IMR-90 (cell line): Measurements from ENCODE around the gene IQCC. TPM values are rescaled to one million over a fixed set of nuclear protein-coding genes. Genes with fewer than 3 reads are reported as not detected.

Source experiments
- MXI1 ChIP-seq: IDR thresholded peaks from 2 replicates; pipeline ENCODE4 v1.6.1; 2012; ENCODE audit warnings: low read depth, mild to moderate bottlenecking, low read length, moderate library complexity, borderline replicate concordance
- RCOR1 ChIP-seq: IDR thresholded peaks from 2 replicates; pipeline ENCODE4 v1.6.1; 2012; ENCODE audit warnings: mild to moderate bottlenecking, low read length, improper control_type of control experiment; ENCODE audit not compliant: insufficient replicate concordance
- polyA plus RNA-seq, 3 experiments: library from polyadenylated mRNA; depleted of rRNA; stranded (reverse); fragments of >200 nt; gene quantifications; 2 replicates each; pipeline ENCODE4 v1.2.3, GENCODE V29; 2012; ENCODE audit warnings: low replicate concordance in 1 of 3
- total RNA-seq: library from RNA; depleted of rRNA; stranded (reverse); fragments of >200 nt; gene quantifications from 2 replicates; pipeline ENCODE4 v1.2.3, GENCODE V29; 2012
- TF ChIP-seq, protein P1 (sequence below): conservative IDR thresholded peaks from 2 replicates; pipeline ENCODE4 v1.5.1; 2012; ENCODE audit warnings: mild to moderate bottlenecking, low read depth, low read length, improper control_type of control experiment

Gene IQCC
- total and polyA plus RNA-seq, 2 of the 4 experiments (the other 2 are of a cell fraction), result 1.6 to 2.2 TPM

DNA sequence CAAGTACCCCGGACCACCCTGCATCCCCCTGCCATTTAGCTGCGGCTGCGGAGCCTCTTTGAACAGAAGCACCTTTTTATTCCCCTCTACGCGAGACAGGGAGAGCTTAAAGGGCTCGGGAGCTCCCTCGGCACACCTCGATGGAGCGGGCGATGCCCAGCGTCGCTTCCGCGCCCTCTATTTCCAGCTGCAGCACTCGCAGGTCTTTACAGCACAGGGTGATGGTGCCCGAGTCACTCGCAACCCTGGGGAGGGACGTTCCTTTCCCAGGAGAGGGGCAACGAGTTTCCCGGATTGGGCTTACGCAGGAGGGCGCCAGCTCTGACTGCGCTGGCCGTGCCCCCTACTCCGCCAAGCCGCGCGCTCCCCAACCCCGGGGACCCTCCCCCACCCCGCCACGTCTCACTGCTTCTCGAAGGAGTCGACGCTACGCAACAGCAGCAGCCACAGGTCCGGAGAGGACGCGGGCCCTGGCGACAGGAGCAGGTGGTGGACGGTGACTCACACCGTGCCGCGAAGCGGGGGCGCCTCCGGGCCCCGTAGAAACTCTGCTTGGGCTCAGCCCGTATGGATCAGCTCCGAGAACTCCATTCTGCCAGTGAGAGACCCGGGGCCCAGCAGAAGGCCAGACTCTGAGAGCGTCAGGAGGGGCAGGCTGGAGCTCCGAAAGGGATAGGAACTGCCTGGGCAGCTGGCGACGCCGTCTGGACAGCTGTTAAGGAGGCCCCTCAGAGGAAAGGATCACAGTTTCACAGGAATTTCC lies 35.7 kb downstream of the IQCC start (continued):
- TF ChIP-seq, protein P1, sequence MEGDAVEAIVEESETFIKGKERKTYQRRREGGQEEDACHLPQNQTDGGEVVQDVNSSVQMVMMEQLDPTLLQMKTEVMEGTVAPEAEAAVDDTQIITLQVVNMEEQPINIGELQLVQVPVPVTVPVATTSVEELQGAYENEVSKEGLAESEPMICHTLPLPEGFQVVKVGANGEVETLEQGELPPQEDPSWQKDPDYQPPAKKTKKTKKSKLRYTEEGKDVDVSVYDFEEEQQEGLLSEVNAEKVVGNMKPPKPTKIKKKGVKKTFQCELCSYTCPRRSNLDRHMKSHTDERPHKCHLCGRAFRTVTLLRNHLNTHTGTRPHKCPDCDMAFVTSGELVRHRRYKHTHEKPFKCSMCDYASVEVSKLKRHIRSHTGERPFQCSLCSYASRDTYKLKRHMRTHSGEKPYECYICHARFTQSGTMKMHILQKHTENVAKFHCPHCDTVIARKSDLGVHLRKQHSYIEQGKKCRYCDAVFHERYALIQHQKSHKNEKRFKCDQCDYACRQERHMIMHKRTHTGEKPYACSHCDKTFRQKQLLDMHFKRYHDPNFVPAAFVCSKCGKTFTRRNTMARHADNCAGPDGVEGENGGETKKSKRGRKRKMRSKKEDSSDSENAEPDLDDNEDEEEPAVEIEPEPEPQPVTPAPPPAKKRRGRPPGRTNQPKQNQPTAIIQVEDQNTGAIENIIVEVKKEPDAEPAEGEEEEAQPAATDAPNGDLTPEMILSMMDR, result 0 out of 2 replicates have a peak, but pooled peaks have one; percentile 10
- TF ChIP-seq MXI1 (no peak), RCOR1 (peak; percentile 52)
